Measurements from ENCODE around the gene KBTBD13.
A peak's percentile ranks its signal among the peaks of the same experiment; 100 is the strongest.
"Not testable (repeated sequence)": the region's sequence is repeated elsewhere in the genome, so short reads cannot be mapped to it uniquely, and the experiment has no call there.

The KBTBD13 gene

DNA sequence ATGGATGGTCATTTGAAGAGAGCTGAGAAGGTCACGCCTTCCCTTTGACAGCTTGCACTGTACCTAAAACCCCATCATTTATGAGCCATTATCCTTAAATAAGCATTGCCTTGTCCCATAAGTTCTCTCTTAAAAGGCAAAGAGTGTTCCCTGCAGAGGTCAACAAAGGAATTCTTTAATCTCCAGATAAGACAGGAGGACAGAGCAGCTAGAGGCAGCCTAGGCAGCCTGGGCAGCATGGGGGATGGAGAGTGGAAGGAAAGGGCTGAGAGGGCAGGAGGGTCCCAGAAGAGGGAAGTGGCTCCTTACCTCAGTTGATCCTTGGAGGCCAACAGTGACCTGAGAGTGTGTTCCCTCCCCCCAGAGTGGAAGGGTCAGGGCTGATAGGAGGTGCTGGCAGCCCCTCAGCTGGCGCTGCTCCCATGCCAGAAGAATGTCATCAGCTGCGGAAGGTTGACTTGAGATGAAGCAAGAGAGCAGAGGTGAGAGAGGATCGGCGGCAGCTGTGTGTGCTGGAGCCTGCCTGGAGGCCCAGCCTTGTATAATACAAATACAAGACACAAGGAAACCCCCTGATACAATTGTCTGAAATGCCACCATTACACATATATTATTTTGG is 12.8 kb downstream of the KBTBD13 start:
- DNase-seq (ENCODE audit: low spot score), result no peak

DNA sequence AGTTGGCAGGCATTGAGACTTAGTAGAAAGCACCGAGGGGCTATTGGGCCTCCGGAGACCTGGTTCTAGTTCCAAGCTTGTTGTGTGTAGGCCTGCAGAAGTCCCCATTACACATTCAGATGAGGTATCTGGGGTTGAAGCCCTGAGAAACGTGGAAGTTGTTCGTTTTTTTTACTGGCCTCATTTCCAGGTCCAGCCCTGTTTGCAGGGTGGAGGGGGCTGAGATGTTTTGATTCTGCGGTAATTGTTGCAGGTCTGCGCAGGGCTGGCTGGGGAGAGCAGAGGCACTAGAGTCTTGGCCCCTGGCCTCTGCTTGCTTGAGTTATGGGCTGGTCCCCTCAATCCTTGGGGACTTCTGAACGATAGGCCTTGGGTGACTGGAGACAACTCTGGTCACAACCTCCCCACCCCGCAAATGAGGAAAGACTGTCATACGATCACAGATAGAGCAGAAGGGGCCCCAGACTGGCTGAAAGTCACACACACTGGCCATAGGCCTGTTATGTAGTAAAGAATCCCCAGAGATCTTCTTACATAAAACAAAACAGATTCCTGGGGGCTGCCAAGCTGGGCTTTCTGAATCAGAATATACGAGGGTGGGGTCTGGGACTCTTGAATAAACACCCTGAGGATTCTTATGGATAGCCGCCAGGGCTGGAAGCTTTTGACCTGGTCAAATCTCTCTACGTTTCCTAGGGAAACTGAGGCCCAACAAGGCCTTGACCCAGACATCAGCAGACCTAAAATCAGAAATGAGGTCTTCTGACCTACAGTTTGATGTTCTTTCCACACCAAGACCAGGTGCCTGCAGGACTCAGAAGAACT is 15.6 kb downstream of the KBTBD13 start:
- no peak for DNase-seq (ENCODE audit: low spot score)

DNA sequence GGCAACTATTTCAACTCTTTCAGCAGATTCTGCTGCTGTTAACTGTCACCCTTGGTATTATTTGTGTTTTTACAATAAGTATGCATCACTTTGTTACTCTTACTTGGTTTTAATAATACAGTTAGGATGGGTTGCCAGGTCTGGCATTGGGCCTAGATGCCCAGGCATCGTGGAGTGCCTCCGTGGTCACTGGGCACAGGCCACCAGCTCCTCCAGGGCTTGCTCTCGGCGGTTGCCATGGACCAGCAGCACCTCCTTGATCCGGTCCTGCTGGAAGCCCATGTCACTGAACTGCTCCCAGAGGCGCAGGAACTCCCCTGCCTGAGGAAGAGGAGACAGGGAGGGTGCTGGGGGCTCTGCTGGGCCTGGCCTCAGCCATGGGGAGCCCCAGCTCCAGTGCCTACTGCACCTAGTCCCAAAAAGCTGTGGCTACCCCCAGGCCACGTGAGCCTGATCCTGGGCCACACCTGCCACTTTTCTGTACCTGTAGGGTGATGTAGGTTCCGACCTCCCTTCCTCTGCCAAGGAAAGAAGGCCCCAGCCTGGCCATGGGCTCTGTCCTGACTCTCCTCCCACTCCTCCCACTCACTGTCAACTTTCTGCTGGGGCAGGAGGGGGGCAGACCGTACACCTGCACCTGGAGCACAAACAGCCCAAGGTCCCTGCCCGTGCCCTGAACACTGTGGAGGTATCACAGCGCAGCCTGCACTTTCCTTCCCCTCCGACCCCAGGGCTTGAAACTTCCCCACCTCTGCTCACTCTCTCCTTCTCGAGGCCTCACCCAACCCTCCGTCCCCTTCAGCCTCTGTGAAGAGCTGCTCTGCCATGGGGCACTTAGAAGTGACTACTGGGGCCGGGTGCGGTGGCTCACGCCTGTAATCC is 16.6 kb downstream of the KBTBD13 start:
- DNase-seq (ENCODE audit: low spot score), result no peak

DNA sequence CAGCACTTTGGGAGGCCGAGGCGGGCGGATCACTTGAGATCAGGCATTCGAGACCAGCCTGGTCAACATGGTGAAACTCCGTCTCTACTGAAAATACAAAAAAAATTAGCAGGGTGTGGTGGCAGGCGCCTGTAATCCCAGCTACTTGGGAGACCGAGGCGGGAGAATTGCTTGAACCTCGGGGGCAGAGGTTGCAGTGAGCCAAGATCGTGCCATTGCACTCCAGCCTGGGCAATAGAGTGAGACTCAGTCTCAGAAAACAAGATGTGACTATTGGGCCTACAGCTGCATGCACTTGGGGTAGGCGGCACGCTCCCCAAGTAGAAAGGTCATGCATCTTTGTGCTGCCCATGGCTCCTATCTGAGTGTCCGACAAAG is 17.2 kb downstream of the KBTBD13 start:
- DNase-seq (ENCODE audit: low spot score), result not testable (repeated sequence)

DNA sequence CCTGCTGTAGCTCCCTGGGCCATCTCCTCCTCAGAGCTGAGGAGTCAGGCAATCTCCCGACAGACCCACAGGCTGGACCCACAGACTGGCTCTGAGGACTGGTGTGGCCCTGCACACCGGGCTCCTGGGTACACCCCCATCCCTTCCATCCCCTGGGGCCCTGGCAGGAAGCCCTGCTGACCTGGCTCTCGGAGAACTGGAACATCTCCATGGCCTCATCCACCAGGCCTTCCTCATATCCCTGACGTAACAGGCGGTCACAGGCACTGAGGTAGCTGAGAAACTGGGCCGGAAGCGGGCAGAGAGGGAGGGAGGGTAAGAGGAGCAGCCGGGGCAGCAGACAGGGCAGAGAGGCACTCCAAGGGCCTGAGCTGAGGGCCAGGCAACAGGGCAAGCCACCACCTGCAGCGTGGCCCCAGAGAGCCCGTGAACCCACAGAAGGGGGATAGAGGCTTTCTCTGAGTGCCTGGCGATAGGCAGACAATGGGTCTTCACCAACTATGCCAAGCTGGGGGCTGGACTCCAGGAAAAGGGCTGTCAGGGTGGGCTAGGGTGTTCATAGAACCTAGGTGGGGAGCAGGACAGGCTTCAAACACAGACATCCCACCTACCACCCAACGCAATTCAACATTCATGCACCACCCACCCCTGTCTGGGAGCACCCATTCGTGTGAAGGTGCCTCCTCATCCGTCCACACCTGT is 17.9 kb downstream of the KBTBD13 start:
- no peak for DNase-seq (ENCODE audit: low spot score)

DNA sequence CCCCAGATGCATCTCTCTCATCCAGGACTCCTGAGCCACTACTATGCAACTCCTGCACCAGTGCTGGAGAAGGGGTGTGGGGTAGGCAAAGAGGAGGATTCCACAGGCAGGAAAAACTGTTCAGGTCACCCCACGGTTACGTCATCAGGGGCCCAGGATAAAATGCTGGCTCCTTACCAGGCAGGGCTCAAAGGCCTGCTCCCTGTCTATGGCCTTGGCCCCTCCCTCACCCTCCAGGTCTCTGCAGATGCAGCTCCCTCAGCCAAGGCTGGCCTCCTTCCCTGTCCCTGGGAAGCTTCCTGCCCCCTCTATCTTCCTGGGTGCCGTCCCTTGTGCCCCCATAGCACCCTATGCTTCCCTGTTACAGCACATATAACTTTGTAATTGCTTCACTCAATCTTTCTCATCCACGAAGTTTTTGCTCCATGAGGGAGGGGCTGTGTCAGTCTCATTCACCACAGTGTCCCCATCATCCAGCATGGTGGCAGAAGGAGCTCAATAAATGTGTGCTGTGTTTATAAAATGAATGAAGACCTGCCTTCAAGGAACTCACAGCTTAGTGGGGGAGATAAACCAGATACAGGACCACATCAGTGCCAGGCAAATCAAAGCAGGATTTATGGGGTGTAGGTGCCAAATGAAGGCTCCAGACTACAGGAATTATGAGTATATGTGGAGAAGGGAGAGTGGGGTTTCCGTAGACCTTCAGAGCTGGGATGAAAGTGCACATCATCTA is 18.6 kb downstream of the KBTBD13 start:
- DNase-seq (ENCODE audit: low spot score), result no peak

DNA sequence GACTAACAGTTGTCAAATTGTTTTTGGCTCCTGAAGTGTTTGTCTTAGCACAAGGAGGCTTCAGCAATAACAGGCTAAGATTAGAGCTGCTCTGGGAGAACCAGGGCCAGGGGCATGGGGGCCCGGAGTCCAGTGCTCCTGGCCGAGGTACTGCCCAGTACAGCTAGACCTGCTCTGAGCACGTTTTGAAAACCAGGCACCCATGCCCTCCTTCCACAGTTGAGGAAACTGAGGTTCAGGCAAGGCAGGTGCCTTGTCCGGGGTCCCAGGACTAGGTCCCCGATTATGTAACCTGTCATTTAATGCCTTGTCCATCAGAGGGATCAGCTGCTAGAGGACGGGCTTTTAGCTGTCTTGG is 19.2 kb downstream of the KBTBD13 start:
- DNase-seq (ENCODE audit: low spot score), result no peak

DNA sequence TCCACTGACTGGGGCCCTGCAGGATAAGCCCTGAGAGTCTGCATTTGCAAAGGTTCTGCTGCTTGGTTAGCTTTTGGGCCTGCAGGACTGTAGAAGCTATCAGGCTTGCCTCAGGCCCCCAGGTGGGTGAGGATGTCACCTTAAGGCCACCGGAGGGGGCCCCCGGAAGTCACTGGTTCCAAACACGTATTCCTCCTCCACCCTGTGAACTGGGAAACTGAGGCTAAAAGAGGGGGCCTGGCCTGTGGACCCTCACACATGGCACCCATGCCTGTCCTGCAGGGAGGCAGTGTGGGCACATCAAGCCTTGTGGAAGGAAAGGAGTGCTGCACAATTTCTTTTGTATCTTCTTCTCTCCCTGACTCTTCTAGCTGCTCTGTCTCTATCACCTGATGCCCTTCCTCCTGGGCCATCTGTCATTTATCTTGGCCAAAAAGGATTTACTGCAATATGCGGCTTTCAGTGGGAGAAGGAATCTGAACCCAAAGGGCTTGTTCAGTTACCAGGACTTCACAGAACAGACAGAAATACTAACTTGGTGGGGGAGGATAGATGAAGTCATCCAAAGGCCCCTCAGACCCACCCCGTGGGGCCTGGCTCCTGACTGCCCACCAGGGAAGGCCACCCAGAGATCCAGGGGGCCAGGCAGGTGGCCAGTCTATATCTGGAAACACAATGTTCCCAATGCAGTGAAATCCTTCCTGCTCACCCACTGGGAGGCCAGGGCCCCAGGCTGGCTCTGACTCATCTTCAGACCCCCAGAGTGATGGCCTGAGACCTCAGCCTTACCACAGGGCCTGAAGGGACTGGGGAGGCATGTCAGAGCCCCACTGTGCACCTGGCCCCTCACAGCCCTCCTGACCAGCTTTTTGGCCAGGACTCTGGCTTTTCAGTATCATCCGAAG is 20.2 kb downstream of the KBTBD13 start:
- no peak for DNase-seq (ENCODE audit: low spot score)

DNA sequence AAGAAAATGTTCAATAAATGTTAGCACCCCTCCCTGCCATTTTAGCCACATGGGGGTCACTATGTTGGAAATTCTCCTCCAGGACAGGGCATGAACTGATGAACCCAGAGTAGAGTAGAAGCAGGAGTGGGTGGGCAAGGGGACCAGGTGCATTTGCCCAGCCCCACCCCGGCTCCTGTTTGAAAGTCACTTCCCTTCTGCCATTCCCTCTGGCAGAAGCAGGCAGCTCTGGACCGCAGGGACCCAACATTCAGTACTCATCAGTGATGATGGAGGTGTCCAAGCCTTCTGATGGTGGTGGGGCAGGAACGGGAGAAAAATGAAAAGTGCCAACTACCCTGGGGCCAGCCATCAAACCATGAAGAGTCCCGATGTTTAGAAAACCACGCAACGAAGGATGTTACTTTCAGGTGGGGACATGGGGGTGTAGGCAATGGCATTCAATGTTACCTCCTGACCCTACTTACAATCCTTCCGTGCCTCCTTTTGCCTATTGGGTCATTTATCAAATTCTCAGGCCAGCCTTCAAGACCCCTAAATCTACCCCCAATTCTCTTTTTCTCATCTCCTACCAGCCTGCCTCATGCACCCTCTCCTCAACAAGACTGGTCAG is 21.2 kb downstream of the KBTBD13 start:
- no peak for DNase-seq (ENCODE audit: low spot score)

DNA sequence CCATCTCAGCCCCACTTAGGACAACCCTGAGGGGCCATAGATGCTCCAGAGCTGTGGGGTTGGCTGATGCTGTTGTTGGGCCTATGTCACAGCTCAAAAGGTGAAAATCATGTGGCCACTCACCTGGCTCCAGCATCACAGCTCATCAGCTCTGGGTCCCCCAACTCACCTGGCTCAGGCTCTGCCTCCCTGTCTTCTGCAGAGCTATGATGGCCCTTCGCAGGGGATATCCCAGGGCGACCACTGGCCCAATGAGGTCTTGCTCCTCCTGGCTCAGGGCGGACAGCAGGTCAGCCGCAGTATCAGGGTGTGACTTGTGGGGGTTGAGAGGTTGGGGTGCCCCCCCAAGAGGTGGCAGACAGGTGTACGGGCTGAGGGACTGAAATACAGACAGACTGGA is 22.8 kb downstream of the KBTBD13 start:
- no peak for DNase-seq (ENCODE audit: low spot score)

DNA sequence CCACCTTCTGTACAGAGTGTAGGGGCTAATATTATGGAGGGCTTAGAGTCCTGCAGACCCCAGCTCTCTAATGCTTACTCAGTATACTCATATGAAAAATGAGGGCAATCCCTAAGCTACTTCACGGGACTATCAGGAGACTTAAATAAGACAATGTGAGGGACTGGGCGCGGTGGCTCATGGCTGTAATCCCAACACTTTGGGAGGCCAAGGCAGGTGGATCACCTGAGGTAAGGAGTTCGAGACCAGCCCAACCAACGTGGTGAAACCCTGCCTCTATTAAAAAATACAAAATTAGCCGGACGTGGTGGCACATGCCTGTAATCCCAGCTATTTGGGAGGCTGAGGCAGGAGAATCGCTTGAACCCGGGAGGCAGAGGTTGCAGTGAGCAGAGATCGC is 23.3 kb downstream of the KBTBD13 start:
- DNase-seq (ENCODE audit: low spot score), result not testable (repeated sequence)

DNA sequence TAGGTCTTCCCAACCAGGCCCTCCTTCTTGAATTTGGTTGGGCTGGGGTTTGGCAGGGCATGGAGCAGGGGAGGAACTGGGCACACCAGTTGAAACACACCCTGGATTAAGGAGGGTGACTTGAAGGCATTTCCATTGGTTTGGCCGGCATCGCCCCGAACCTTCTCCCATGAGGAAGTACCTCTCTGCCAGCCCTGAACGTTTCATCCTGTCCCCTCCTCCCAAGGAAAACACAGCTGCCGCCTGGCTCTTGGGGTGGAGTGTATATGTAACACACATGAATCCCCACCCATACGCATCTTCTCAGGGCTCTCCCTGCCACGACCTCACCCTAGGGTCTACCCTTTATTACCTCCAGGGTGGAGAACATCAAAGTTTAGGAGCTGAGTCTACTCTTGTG is 23.9 kb downstream of the KBTBD13 start:
- no peak for DNase-seq (ENCODE audit: low spot score)

DNA sequence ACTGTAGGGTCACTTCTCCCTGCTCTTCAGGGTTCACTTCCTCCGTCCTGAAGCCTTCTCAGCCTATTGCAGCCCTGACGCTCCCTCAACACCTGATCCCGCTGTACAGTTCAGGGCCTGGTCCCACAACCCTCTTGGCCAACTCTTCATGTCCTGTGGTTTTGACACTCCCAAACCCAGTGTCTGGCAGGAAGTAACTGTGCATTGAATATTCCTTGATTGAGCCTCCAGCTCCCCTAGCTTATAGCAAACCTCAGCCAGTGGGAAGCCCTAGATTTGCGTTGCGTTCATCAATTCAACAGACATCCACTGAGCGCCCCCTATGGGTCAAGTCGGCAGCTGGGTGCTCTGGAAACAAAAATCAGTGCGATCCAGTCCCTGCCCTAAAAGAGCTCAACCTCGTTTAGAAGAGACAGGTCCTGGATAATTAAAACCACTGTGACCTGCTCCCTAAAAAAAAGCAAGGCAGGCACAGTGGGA is 24.9 kb downstream of the KBTBD13 start:
- DNase-seq (ENCODE audit: low spot score), result peak; percentile 88

DNA sequence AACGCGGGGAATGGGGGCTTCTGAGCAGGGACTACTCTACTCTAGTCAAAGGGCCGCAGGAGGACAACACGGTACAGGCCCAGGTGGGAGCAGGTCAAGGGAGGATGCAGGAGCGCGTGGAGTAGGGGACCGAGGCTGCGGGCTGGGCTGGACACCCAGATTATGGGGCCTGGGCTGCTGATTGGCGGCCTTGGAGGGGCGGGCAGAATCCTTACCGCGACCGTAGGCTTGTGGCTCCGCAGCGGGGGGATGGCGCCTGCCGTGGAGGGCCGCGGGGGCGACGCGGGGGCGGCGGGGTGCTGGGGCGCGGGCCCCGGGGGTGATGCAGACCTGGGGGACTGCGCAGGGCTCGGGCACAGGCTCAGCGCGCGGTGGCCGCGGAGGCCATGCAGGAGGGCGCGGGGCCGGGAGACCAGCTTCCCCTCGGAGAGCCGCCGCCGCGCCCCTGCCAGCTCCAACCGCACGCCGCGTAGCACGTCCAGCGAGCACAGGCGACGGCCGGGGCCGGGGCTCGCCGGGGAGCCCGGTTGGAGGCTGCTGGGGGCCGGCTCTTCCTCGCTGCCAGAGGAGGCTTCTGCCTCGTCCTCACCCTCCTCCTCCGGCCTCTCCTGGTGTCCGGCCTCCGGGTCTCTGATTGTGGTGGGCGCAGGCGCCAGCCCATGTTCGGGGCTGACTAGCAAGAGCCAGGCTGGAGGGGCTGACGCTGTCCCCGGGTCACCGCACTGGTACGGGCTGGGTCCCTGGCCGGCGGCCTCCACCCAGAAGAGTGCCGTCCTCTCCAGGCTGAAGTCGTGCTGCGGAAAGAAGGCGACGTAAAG is 25.6 kb downstream of the KBTBD13 start:
- peak; percentile 75 for DNase-seq (ENCODE audit: low spot score)

DNA sequence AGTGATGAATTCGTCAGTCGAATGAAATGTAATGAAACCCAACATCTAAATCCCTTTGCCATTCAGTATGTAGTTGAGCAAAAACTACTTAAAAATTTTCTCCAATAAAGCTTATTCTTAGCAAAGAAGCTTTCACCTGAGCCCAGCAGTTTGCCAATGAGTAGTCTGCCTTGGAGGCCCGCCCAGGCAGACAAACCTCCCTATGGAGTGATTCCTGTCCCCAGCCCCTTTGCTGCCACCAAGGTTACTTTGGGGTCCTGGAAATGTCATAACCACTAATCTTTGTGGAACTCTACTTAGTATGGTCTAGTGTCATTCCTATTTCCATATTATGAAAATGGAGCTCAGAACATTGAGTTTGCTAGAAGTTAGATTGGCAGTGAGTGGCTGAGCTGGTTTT is 26.4 kb downstream of the KBTBD13 start:
- no peak for DNase-seq (ENCODE audit: low spot score)

DNA sequence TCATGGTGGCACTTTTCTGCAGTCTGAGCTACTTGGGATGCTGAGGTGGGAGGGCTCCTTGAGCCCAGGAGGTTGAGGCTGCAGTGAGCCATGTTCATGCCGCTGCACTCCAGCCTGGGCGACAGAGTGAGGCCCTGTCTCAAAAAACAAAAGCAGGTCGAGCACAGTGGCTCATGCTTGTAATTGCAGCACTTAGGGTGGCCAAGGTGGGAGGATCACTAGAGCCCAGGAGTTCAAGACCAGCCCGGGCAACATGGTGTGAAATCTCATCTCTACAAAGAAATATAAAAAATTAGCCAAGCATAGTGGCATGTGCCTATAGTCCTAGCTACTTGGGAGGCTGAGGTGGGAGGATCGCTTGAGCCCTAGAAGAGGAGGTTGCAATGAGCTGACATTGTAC is 28.5 kb downstream of the KBTBD13 start:
- DNase-seq (ENCODE audit: low spot score), result no peak

DNA sequence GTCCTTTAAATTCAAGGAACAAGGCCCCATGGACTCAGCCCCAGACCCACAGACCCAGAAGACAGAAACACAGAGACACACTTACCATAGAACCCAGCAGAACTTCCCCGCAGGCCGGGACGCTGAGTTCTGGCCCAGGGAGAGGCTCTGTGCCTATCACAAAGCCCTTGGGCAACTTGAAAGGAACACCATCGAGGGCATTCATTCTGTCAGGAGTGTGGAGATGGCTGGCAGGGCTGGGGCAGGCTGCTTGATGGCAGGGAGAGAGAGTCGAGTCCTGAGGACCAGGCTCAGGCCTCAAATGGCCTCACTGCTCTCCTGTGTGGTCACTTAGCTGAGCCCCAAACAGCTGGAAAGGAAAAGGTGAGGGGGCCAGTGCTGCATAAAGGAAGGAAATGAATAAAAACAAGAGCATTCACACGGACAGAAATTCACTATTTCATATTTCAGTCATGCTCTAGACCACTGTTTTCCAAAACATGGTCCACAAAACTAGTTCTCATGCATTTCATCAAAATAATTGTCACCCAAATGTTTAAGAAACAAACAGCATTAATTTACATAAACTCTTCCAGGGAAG is 29.6 kb downstream of the KBTBD13 start:
- DNase-seq (ENCODE audit: low spot score), result no peak

DNA sequence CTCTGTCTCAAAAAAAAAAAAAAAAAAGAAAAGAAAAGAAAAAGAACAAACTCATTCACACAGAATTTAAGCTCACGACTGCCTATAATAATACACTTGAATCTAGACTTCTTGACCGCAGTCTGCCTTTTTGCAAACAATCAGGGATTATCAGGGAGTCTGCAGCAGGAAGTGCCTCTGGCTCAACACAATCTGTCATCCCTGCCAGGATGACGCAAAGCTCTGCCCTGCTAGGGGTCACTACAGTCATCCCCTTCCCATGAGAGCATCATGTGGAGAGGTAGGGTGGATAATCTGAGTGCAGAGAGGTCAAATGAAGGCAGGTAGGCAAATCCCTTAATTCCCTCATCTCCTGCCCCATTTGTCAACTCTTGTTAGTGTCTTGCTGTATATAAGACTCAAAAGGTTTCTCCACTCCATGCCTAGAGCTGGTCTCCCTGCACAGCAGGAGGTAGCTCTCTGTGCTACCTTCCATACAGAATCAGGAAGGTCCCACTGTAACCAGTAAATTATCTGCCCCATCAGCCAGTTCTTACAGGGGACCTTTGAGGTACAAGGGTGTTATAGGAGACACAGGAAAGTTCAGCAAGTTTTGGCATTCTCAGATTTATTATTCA is 34.2 kb downstream of the KBTBD13 start:
- no peak for DNase-seq (ENCODE audit: low spot score)
